Transverse colon (tissue), 4 donors: ENCODE measurements around the gene PCIF1. TPM values are rescaled to one million over a fixed set of nuclear protein-coding genes. Genes with fewer than 3 reads are reported as not detected.

Experiments used
- DNase-seq: peaks from one replicate; pipeline ENCODE4 v3.0.0-alpha.2; 2019
- H3K27ac ChIP-seq, 4 donors: fragments of 200-600 bp; sonication (generic); 2 replicates each; pipeline ENCODE4 v1.5.1; 2016 to 2018; ENCODE audit warnings: inconsistent platforms in 4 of 4
- H3K27me3 ChIP-seq: fragments of 200-600 bp; sonication (generic); 2 replicates; pipeline ENCODE4 v1.5.1; 2017; ENCODE audit warnings: inconsistent platforms
- H3K36me3 ChIP-seq, 4 donors: fragments of 200-600 bp; sonication (generic); 2 replicates each; pipeline ENCODE4 v1.5.1; 2017 to 2019; ENCODE audit warnings: inconsistent platforms in 4 of 4
- H3K4me1 ChIP-seq, 4 donors: fragments of 200-600 bp; sonication (generic); 2 replicates each; pipeline ENCODE4 v1.5.1; 2017 to 2020; ENCODE audit warnings: inconsistent platforms in 4 of 4
- H3K4me3 ChIP-seq, 4 donors: fragments of 200-600 bp; sonication (generic); 1 replicate in 1 of 4; 2 replicates in 3 of 4; pipeline versions ENCODE4 v1.5.1 to v1.6.1; 2017 to 2019; ENCODE audit warnings: inconsistent platforms in 4 of 4
- H3K9me3 ChIP-seq, 2 donors: fragments of 200-600 bp; sonication (generic); 2 replicates each; pipeline ENCODE4 v1.5.1; 2017 to 2019; ENCODE audit warnings: inconsistent platforms in 2 of 2
- CTCF ChIP-seq, 5 experiments: fragments of 200-600 bp in 3 of 5; fragments of 450-650 bp in 2 of 5; sonication (generic) in 3 of 5; IDR thresholded peaks; 1 replicate in 2 of 5; 2 replicates in 3 of 5; pipeline ENCODE4 v1.5.1; 2016 to 2017; ENCODE audit warnings: antibody characterized with exemption in 5 of 5, inconsistent platforms in 3 of 5, mild to moderate bottlenecking in 2 of 5, moderate library complexity in 1 of 5
- EP300 ChIP-seq: sonication (generic); formaldehyde crosslinking; IDR thresholded peaks from one replicate; pipeline ENCODE4 v1.6.1; 2017; ENCODE audit warnings: antibody characterized with exemption, low read depth
- POLR2A ChIP-seq: fragments of 450-650 bp; IDR thresholded peaks from one replicate; pipeline ENCODE4 v1.6.1; 2016; ENCODE audit warnings: antibody characterized with exemption, mild to moderate bottlenecking, moderate library complexity
- POLR2AphosphoS5 ChIP-seq, 3 donors: sonication (generic); formaldehyde crosslinking; IDR thresholded peaks; one replicate each; pipeline ENCODE4 v1.6.1; 2016; ENCODE audit warnings: antibody characterized with exemption in 3 of 3
- WGBS, 2 donors: methylation state at CpG; one replicate each; pipeline ENCODE4 v1.1.5; 2018; ENCODE audit warnings: low coverage in 1 of 2; 5-methylcytosine and 5-hydroxymethylcytosine counted together
- in situ Hi-C, 4 donors: fragments of 200-750 bp; cut with MboI; loops; one replicate each; pipeline versions ENCODE4 v1.15.0 to v1.15.1; 2017; ENCODE audit warnings: low sequenced_read_pairs in 3 of 4, low pct_ligation_motif_present in 1 of 4, low pct_unique_long_range_greater_than_20kb in 1 of 4
- intact Hi-C: fragments of 100-400 bp; cut with DNase I; formaldehyde crosslinking; loops from one replicate; pipeline ENCODE4 v1.15.1; 2023; ENCODE audit warnings: low total_unique reads
- total RNA-seq, 4 donors: library from RNA; depleted of rRNA; stranded (reverse); fragments of >200 nt; gene quantifications; one replicate each; pipeline ENCODE4 v1.1.0, GENCODE V29; 2016

The PCIF1 gene
- total RNA-seq, 4 donors from 2014 or later = 23.5 to 52.0 (median 32.0) TPM

GRCh38 chr20:45933266-45934045 lies 1.0 kb upstream of the PCIF1 start:
- WGBS, 2 donors = 18 to 43% methylated on average over 2 to 22 of the region's 22 CpGs
- H3K4me1 ChIP-seq = peaks cover 7 to 22% (median 10%) of the 10 kb centered on the region in 4 donors
- TF ChIP-seq POLR2AphosphoS5 (IDR thresholded peaks at IDR 0.05) (peak in 1 of 3 donors; percentile 33), CTCF (IDR thresholded peaks at IDR 0.05) (peak in 4 of 5 experiments; percentile 6 to 41 (median 21)), EP300 (no peak), POLR2A (no peak)
- H3K27ac ChIP-seq = peak overlapping the region; percentile 97 to 100 (median 99)
- no peaks in the 10 kb centered on the region for H3K27me3 ChIP-seq
- peak; percentile 79 for DNase-seq
- peak overlapping the region; percentile 66 to 99 (median 84) for H3K4me3 ChIP-seq
- H3K9me3 ChIP-seq = no peaks in the 10 kb centered on the region
- in situ Hi-C loops (no loop called here), intact Hi-C loops (no loop called here)
- H3K36me3 ChIP-seq = peaks cover 0 to 13% (median 6%) of the 10 kb centered on the region in 4 donors

- Histone ChIP-seq H3K4me3 (peak overlapping the region; percentile 66 to 99 (median 84)), H3K4me1 (peaks cover 7 to 22% (median 10%) of the 10 kb centered on the region in 4 donors), H3K9me3 (no peaks in the 10 kb centered on the region), H3K27ac (peak overlapping the region; percentile 97 to 100 (median 99)), H3K27me3 (no peaks in the 10 kb centered on the region), H3K36me3 (peaks cover 0 to 16% (median 7%) of the 10 kb centered on the region in 4 donors)
- peak; percentile 59 for DNase-seq
- in situ Hi-C loops = no loop called here
- no peak for TF ChIP-seq EP300
- no peak for TF ChIP-seq POLR2AphosphoS5 (IDR thresholded peaks at IDR 0.05)
- intact Hi-C loops = no loop called here
- WGBS, 2 donors = 0% methylated on average over 1 to 19 of the region's 34 CpGs
These were observed 367 bp upstream of the PCIF1 start for GRCh38 chr20:45934046-45934585.

- Histone ChIP-seq H3K27ac (peak overlapping the region; percentile 97 to 100 (median 99)), H3K9me3 (no peaks in the 10 kb centered on the region), H3K4me3 (peak overlapping the region; percentile 34 to 99 (median 68)), H3K27me3 (no peaks in the 10 kb centered on the region), H3K4me1 (peaks cover 7 to 22% (median 10%) of the 10 kb centered on the region in 4 donors), H3K36me3 (peaks cover 0 to 31% (median 15%) of the 10 kb centered on the region in 4 donors)
- no peak for DNase-seq
- peak in 2 of 3 donors; percentile 3 to 65 for TF ChIP-seq POLR2AphosphoS5 (IDR thresholded peaks at IDR 0.05)
- no peak for TF ChIP-seq POLR2A
- no peak for TF ChIP-seq EP300
- TF ChIP-seq CTCF (IDR thresholded peaks at IDR 0.05) = no peak
- intact Hi-C loops (no loop called here), in situ Hi-C loops (no loop called here)
- WGBS, 2 donors = 9 to 13% methylated on average over 8 to 21 of the region's 21 CpGs
These were observed 1.0 kb downstream of the PCIF1 start for GRCh38 chr20:45935416-45936046.

- TF ChIP-seq POLR2AphosphoS5 (IDR thresholded peaks at IDR 0.05) (no peak), CTCF (IDR thresholded peaks at IDR 0.05) (no peak), EP300 (no peak), POLR2A (no peak)
- peaks cover 7 to 21% (median 10%) of the 10 kb centered on the region in 4 donors for H3K4me1 ChIP-seq
- intact Hi-C loops = no loop called here
- H3K4me3 ChIP-seq = no peak overlapping the region
- in situ Hi-C loops = no loop called here
- 65% methylated on average over 2 of the region's 2 CpGs; no CpG with 5 or more reads in 1 of the 2 donors for WGBS, 2 donors
- DNase-seq = no peak
- H3K27ac ChIP-seq = no peak overlapping the region
- no peaks in the 10 kb centered on the region for H3K9me3 ChIP-seq
- peaks cover 0 to 49% (median 21%) of the 10 kb centered on the region in 4 donors for H3K36me3 ChIP-seq
- no peaks in the 10 kb centered on the region for H3K27me3 ChIP-seq
These were observed 3.3 kb downstream of the PCIF1 start for GRCh38 chr20:45937765-45938164.
